Ishikawa (cell line): Measurements from ENCODE around the gene NFIX.

Experiments used
- EP300 ChIP-seq: IDR thresholded peaks from 2 replicates; pipeline ENCODE4 v1.6.1; 2012; ENCODE audit warnings: borderline replicate concordance
- FOXM1 ChIP-seq: IDR thresholded peaks from 2 replicates; pipeline ENCODE4 v1.6.1; 2012; ENCODE audit warnings: low read depth, borderline replicate concordance
- RAD21 ChIP-seq: IDR thresholded peaks from 2 replicates; pipeline ENCODE4 v1.6.1; 2012; ENCODE audit warnings: low read depth
- TAF1 ChIP-seq: IDR thresholded peaks from 2 replicates; pipeline ENCODE4 v1.6.1; 2012; ENCODE audit warnings: low read depth, mild to moderate bottlenecking
- TCF12 ChIP-seq: IDR thresholded peaks from 2 replicates; pipeline ENCODE4 v1.6.1; 2012; ENCODE audit warnings: low read depth
- TEAD4 ChIP-seq: IDR thresholded peaks from 2 replicates; pipeline ENCODE4 v1.6.1; 2012
- YY1 ChIP-seq: IDR thresholded peaks from 2 replicates; pipeline ENCODE4 v1.6.1; 2012; ENCODE audit warnings: low read depth
- ZBTB7A ChIP-seq: IDR thresholded peaks from 2 replicates; pipeline ENCODE4 v1.6.1; 2012; ENCODE audit warnings: low read depth
- TF ChIP-seq, protein P1 (sequence below): IDR thresholded peaks from 2 replicates; pipeline ENCODE4 v1.6.1; 2012
- TF ChIP-seq, protein P2 (sequence below): IDR thresholded peaks from 2 replicates; pipeline ENCODE4 v1.6.1; 2012; ENCODE audit warnings: low read depth, mild to moderate bottlenecking

DNA sequence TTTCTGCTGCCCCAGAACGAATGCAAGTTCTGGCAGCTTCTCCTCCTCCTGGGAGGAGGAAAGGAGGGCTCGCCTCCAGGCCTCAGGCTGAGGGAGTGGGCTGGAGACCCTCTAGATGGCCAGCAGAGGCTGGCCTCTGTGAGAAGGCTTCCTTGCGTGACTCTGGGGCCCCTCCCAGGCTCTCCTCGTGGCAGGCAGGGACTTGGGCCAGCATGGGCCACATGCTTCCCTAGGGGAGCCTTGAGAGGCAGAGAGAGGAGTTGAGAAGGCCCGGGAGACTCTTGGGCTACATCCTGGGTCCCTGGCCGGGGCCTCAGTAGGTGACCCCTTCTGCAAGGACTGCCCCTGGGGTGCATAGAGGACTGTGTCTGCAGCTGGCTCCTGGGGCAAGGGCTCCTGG lies 81.5 kb downstream of the NFIX start:
- no peak for TF ChIP-seq YY1
- TF ChIP-seq, protein P1, sequence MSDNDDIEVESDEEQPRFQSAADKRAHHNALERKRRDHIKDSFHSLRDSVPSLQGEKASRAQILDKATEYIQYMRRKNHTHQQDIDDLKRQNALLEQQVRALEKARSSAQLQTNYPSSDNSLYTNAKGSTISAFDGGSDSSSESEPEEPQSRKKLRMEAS, result no peak
- no peak for TF ChIP-seq TAF1
- no peak for TF ChIP-seq RAD21
- no peak for TF ChIP-seq TEAD4
- TF ChIP-seq TCF12, result no peak
- no peak for TF ChIP-seq EP300
- no peak for TF ChIP-seq FOXM1
- TF ChIP-seq, protein P2, sequence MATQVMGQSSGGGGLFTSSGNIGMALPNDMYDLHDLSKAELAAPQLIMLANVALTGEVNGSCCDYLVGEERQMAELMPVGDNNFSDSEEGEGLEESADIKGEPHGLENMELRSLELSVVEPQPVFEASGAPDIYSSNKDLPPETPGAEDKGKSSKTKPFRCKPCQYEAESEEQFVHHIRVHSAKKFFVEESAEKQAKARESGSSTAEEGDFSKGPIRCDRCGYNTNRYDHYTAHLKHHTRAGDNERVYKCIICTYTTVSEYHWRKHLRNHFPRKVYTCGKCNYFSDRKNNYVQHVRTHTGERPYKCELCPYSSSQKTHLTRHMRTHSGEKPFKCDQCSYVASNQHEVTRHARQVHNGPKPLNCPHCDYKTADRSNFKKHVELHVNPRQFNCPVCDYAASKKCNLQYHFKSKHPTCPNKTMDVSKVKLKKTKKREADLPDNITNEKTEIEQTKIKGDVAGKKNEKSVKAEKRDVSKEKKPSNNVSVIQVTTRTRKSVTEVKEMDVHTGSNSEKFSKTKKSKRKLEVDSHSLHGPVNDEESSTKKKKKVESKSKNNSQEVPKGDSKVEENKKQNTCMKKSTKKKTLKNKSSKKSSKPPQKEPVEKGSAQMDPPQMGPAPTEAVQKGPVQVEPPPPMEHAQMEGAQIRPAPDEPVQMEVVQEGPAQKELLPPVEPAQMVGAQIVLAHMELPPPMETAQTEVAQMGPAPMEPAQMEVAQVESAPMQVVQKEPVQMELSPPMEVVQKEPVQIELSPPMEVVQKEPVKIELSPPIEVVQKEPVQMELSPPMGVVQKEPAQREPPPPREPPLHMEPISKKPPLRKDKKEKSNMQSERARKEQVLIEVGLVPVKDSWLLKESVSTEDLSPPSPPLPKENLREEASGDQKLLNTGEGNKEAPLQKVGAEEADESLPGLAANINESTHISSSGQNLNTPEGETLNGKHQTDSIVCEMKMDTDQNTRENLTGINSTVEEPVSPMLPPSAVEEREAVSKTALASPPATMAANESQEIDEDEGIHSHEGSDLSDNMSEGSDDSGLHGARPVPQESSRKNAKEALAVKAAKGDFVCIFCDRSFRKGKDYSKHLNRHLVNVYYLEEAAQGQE, result no peak
- TF ChIP-seq ZBTB7A, result no peak
